D341Med (cell line): Measurements from ENCODE around the gene MAGEB1.

ENCODE experiments used
- DNase-seq: peaks from one replicate; pipeline ENCODE4 v3.0.0; 2012; ENCODE audit warnings: low spot score

Gene MAGEB1

DNA sequence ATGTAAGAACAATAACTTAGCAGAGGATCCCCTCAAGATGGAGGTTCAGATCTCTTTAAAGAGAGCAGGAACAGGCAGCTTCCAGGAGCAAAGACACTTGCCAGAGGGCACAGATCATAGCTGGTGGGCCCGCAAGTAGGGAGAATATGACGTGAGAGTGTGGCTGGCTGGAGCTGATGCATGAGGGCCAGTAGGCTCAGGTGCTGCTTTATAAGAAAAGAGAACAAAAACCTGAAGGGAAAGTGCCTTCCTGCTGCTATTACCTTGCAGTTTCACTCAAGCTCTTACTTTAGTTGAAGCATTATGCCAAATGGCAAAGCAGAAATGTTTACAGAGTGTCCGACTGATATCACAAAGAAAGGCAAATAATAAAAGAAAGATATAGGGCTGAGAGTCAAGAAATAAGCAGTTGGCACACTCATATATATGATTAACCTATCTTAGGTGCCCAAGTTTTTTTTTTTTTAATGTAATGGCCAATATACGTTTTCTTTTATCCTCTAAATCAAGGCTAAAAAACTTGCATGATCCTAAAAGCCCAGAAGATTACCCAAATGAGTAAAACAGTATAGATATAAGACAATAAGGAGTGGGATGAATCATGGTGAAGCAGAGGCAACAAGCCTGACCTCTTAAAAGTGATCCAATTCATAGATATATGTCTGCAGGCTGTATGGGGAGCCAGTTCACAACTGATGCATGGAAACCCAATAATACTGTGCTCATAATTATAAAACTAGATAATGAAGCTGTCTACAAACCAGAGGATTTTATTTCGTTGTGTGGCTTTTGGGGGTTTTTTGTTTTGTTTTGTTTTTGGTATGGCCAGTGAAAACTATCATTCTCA is 49.7 kb downstream of the MAGEB1 start:
- no peak for DNase-seq

DNA sequence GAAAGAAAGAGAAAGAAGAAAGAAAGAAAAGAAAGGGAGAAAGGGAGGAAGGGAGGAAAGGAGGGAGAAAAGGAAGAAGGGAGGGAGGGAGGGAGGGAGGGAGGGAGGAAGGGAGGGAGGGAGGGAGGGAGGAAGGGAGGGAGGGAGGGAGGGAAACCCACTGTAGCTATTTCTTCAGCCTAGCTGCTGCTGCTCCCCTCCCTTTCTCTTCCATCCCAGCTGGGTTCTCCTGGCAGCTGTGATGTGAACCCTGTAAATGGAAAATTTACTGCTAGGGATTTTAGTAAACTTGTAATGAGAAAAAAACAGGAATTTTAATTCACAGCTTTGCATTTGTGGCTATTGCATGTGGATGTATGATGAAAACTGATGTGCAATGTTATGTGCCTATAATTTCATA is 54.3 kb downstream of the MAGEB1 start:
- DNase-seq, result no peak
